ELR (cell line): ENCODE data around the gene DNAAF3.

Source experiments
- DNase-seq: peaks from one replicate; pipeline ENCODE4 v3.0.0-alpha.2; 2015; ENCODE audit warnings: low read depth

DNAAF3 gene

GRCh38 chr19:55153652-55154264 lies 12.7 kb downstream of the DNAAF3 start:
- DNase-seq, result no peak

- peak; percentile 15 for DNase-seq
Measured at GRCh38 chr19:55152017-55152416, 14.4 kb downstream of the DNAAF3 start.

GRCh38 chr19:55149078-55150003 lies 17.1 kb downstream of the DNAAF3 start, which contains the start of gene TNNT1:
Gene TNNT1 (minus strand): TSS chr19:55149206. CDS start chr19:55147157, 2,049 bp downstream.
- DNase-seq, result peak; percentile 19

- DNase-seq, result no peak
Measured at GRCh38 chr19:55147545-55148251, 18.7 kb downstream of the DNAAF3 start.

- peak; percentile 51 for DNase-seq
Measured at GRCh38 chr19:55146705-55147273, 19.6 kb downstream of the DNAAF3 start.

GRCh38 chr19:55146078-55146704 lies 20.2 kb downstream of the DNAAF3 start:
- DNase-seq, result peak; percentile 53

- no peak for DNase-seq
Measured at GRCh38 chr19:55145232-55145631, 21.2 kb downstream of the DNAAF3 start.

- DNase-seq, result no peak
Measured at GRCh38 chr19:55141696-55142095, 24.7 kb downstream of the DNAAF3 start.

GRCh38 chr19:55137915-55138314 lies 28.5 kb downstream of the DNAAF3 start:
- no peak for DNase-seq

- no peak for DNase-seq
Measured at GRCh38 chr19:55136399-55137102, 29.9 kb downstream of the DNAAF3 start.

GRCh38 chr19:55134736-55135135 lies 31.7 kb downstream of the DNAAF3 start:
- DNase-seq, result no peak

- no peak for DNase-seq
Measured at GRCh38 chr19:55133639-55134444, 32.6 kb downstream of the DNAAF3 start.

- no peak for DNase-seq
Measured at GRCh38 chr19:55132453-55133129, 33.8 kb downstream of the DNAAF3 start.

- no peak for DNase-seq
Measured at GRCh38 chr19:55131421-55131820, 35.0 kb downstream of the DNAAF3 start.

GRCh38 chr19:55119053-55119452 lies 47.4 kb downstream of the DNAAF3 start:
- DNase-seq, result peak; percentile 29

- DNase-seq, result no peak
Measured at GRCh38 chr19:55118401-55118991, 47.9 kb downstream of the DNAAF3 start.

GRCh38 chr19:55117663-55118391 lies 48.6 kb downstream of the DNAAF3 start:
- peak; percentile 98 for DNase-seq

- peak; percentile 32 for DNase-seq
Measured at GRCh38 chr19:55116859-55117662, 49.4 kb downstream of the DNAAF3 start, which contains the start of gene PPP1R12C. Gene PPP1R12C (minus strand): TSS chr19:55117637. CDS start chr19:55117543, 94 bp downstream.
